Measurements from ENCODE around the gene SMCO3.

DNA sequence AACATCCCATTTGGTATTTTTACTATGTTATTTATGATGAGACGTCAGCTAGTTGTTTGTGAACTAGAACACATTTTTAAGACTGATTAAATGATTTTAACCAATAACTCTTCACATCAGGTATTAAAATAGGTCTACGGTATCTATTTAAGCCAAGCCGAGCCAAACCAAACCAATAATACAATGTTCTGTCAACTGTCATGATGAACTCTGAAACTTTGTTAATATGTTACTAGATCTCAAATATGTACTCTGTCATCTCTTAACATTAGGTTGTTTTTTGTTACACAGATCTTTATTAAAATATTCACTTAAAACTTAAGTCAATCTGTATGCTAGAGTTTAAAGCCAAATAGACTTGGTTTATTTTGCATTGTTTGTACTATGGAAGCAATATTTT, 28.3 kb upstream of the SMCO3 start:
- TF ChIP-seq, protein P1, sequence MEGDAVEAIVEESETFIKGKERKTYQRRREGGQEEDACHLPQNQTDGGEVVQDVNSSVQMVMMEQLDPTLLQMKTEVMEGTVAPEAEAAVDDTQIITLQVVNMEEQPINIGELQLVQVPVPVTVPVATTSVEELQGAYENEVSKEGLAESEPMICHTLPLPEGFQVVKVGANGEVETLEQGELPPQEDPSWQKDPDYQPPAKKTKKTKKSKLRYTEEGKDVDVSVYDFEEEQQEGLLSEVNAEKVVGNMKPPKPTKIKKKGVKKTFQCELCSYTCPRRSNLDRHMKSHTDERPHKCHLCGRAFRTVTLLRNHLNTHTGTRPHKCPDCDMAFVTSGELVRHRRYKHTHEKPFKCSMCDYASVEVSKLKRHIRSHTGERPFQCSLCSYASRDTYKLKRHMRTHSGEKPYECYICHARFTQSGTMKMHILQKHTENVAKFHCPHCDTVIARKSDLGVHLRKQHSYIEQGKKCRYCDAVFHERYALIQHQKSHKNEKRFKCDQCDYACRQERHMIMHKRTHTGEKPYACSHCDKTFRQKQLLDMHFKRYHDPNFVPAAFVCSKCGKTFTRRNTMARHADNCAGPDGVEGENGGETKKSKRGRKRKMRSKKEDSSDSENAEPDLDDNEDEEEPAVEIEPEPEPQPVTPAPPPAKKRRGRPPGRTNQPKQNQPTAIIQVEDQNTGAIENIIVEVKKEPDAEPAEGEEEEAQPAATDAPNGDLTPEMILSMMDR (IDR thresholded peaks at IDR 0.05) = no peak
- TF ChIP-seq POLR2A (IDR thresholded peaks at IDR 0.05) = no peak
- no peak for TF ChIP-seq EP300 (IDR thresholded peaks at IDR 0.05)
- TF ChIP-seq POLR2AphosphoS5 (IDR thresholded peaks at IDR 0.05) = no peak
